Neural progenitor cell (in vitro differentiated cells): ENCODE data around the gene PRKD1.
"Not testable (repeated sequence)": the region's sequence is repeated elsewhere in the genome, so short reads cannot be mapped to it uniquely, and the experiment has no call there.

Experiments
- CTCF ChIP-seq: fragments of 200-600 bp; sonication (generic); IDR thresholded peaks from 2 replicates; pipeline ENCODE4 v1.5.1; 2017; ENCODE audit warnings: antibody characterized with exemption, mild to moderate bottlenecking
- EZH2phosphoT487 ChIP-seq: fragments of 200-600 bp; sonication (generic); IDR thresholded peaks from 2 replicates; pipeline ENCODE4 v1.6.1; 2017; ENCODE audit warnings: antibody characterized with exemption

GRCh38 chr14:29777142-29777541, 150.5 kb downstream of the PRKD1 start:
- TF ChIP-seq EZH2phosphoT487, CTCF: not testable (repeated sequence)
